Stromal cell of bone marrow (primary cell): ENCODE measurements around the gene TMEM30B.

Experiments
- DNase-seq: peaks from one replicate; pipeline ENCODE4 v3.0.0-alpha.2; 2012; ENCODE audit warnings: low read depth

Gene TMEM30B

GRCh38 chr14:61233436-61233956 lies 47.6 kb downstream of the TMEM30B start:
- no peak for DNase-seq

- no peak for DNase-seq
These were observed 49.3 kb downstream of the TMEM30B start for GRCh38 chr14:61231810-61232209.

GRCh38 chr14:61229981-61230380 lies 51.2 kb downstream of the TMEM30B start:
- DNase-seq: no peak

- no peak for DNase-seq
These were observed 51.7 kb downstream of the TMEM30B start for GRCh38 chr14:61229475-61229888.

GRCh38 chr14:61227884-61228591 lies 53.1 kb downstream of the TMEM30B start:
- no peak for DNase-seq
